CD4-positive, alpha-beta T cell treated with Interleukin-6 at 100 ng/mL for 8 hours (primary cell): Measurements from ENCODE around the gene VAMP5.
"Not testable (repeated sequence)": the region's sequence is repeated elsewhere in the genome, so short reads cannot be mapped to it uniquely, and the experiment has no call there.

Experiments used
- DNase-seq: peaks from one replicate; pipeline ENCODE4 v3.0.0-alpha.2; 2020; ENCODE audit warnings: mixed read lengths, low spot score

VAMP5 gene

DNA sequence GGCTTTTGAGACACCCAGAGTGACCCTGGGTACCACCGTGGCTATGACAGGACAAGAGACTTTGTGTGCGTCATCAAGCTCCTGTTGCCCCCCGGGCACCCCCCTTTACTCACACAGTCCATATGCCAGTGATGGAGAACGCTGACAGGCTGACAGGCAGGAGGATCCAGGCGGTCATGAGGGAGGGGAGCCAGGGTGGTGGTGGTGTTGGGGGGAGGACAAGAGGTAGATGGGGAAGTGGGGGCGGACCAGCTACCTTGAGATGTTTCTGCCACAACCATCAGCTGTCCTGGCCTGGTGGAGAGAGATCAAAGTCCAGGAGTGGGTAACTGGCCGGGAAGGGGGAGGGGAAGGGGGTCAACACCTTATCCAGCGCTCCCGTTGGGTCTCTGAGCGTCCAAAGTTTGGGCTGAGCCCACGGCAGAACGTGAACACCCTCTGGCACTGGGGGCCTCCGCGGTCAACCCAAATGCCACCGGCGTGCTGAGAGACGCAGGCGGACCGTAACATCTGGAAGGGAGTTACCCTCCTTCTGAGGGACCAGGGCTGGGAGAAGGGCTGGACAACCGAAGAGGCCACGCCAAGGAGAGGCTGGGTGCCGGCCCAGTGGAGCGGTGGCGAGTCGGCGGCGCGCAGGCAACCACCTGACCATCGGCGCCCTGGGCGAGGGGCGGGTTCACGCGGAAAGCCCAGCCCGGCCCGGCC is 17.7 kb downstream of the VAMP5 start:
- DNase-seq: no peak

DNA sequence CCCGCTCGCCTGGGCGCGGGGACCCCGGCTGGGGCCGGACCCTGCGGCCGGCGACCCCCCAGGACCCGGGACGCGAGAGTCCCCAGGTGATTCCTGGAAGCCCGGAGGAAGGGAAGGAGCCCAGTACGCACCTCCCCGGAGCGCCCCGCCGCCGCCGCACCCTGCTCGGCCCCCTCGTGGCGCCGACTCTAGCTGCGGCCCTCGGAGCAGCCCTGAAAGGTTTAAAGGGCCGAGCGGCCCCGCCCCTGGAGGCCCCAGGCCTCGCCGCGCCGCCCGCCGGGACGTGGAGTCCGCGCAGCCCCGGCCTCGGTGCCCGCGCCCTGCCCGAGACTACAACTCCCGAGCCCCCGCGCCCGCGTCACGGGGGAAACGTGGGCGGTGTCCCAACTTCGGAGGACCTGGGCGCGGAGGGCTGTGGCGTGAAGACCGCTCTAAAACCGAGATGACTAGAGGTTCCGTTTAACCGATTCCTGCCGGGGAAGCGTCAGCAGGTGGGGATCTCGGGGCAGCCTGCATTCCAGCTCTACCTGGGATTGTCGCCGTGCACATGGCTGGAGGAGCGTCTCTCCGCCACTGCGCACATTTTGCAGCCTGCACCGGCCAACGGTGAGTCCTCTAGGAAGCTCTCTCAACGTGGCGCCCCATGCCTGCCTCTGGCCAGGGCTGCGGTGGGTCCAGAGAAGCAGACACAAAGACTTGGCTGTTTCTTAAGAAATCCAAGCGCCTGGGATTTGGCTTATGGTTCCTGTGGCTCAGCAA is 18.4 kb downstream of the VAMP5 start, which contains the start of gene TMEM150A:
Gene TMEM150A (minus strand): TSS at position 223 of the 759 bp plus-strand sequence. CDS start 750 bp downstream, outside the sequence.
- peak; percentile 87 for DNase-seq

DNA sequence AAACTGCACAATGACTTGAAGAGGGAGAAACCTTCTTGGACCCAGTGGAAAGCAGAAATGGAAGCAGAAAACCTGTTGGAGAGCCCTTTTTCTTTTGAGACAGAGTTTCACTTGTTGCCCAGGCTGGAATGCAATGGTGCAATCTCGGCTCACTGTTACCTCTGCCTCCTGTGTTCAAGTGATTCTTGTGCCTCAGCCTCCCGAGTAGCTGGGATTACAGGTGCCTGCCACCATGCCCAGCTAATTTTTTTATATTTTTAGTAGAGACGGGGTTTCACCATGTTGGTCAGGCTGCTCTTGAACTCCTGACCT is 19.9 kb downstream of the VAMP5 start:
- DNase-seq: not testable (repeated sequence)

DNA sequence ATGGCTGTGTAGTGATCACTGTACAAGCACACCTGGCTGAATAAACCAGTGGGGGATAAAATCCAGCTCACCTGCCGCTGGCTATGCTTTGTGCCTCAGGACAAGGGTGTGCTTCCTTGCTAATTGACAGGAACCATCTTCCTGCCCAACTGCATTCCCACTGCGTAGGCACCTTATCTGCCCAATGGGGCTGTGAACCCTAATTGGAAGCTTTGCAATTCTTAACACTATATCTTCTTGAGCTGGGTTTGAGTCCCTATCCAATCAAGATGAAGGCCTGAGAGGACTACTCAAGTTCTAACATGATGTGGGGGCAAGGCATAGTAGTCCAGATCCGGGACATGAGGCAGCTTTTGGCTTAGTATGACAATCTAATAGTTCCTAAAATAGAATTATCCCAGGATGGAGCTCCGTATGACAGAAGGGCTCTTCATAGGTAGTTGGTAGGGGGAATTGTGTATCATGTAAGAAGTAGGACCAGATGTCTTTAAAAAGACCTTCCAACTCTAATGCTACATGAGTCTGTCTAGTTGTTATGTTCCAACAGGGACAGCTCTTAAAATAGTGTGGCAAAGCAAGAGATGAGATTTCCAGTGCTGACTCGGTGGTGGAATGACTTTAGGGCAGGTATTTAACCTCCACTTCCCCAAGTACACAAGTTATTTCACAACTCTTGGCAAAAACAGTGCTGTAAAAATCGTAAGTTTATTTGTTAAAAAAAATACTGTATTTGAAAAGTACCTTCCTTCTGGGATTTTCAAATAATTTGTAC is 20.5 kb downstream of the VAMP5 start:
- no peak for DNase-seq

DNA sequence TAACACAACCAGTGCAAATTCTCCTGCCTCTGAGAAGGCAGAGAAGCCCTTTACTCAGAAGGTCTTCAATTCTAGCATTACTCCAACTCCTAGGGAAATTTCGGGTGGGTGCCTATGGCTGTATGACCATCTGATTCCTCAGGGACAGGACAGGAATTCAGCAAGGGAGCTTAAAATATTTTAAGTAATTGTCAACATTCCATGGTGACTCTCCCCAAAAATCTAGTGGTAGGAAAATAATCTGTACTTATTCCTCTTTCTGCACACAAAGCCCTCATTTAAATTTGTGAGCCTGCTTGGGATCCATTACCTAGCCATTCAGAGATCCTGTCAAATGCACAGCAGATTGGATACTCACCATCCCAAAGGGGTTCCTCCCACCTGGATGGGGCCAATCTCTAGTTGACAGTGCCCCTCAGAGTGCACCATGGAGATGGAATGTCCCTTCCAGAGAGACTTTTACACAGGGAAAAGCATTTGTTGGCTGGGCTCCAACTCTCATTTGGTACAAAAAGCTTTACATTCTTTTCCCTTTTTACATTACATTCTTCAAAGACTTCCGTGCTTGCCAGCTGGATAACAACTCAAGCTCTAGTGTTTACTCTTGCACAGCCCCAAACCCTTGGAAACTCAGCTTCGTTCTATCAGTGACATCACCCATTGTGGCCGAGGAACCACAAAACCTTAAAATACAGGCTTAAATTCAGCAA is 21.3 kb downstream of the VAMP5 start:
- DNase-seq: no peak

DNA sequence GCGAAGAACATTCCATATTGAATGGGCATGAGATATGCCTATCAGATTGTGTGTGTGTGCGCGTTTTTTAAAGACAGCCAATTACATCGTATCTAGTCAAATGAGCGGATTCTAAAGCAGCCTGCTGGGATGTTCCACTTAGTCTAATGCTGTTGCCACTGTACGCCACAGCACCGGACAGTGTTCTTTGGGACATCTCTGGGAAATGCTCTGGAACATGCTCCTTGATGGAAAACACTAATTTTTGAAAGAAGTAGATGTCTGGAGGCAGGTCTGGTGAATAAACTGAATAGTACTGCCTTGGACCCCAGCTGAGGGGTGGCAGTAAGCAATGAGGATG is 21.9 kb downstream of the VAMP5 start:
- no peak for DNase-seq

DNA sequence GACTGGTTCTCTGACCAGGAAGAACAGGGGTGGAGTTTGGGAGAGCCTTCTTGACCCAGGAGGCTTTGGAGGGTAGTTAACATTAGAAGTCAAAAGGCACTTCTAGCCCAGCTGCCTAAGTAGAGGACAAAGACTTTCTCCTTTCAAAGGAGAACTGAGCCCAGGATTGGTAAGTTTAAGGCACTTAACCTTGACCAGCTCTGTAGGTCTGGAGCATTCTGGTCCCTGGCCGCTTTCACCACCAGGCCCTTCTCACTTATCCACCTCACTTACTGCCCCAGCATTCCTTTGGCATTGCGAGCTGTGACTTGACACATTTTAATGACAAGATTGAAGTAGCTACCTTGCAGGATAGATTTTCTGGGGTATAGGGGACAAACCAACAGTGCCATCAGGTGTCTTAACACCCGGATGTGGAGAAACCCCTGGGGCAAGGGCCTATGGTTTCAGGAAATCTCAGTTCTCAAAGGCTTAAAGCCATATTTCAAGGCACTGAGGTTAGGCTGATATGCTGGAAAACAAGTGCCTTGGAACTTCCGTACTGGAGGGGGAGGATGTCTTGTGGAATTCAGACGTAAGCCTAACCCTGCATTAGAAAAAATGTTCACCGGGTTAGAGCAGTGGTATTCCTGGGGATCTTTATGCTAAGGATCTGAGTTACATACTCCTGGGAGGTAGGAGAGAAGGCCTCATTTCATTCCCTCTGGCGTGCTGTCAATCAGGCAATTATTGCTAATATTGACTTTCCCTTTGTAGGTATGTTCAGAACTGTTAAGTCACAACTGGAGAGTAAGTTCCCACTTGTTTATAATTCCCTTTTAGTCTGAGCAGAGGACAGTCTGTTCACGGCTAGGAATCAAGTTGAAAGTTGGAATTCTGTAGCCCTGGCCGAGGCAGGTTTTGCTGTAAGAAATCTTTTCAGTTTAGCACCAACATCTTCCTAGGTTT is 23.3 kb downstream of the VAMP5 start:
- DNase-seq: no peak

DNA sequence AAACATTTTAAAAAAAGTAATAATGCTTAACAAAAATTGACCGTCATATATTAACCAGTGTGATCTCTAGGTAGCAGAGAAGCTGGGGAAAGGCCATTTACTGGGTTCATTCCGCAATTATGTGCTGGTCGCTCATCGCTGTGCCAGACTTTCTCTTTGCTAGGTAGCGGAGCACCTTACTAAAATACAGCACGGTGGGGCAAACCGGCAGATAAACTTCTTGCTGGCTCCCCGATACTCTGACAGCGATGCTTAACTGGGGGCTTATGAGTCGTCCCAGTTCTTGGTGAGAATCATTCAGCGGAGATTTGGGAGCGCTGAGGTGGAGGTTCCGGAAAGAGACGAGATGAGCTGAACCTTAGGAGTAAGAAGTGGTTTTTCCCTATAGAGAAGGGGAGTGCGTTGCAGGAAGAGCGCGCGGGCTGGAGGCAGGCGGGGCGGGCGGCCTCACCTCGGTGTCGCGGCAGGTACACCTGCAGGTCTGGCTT is 27.0 kb downstream of the VAMP5 start:
- no peak for DNase-seq

DNA sequence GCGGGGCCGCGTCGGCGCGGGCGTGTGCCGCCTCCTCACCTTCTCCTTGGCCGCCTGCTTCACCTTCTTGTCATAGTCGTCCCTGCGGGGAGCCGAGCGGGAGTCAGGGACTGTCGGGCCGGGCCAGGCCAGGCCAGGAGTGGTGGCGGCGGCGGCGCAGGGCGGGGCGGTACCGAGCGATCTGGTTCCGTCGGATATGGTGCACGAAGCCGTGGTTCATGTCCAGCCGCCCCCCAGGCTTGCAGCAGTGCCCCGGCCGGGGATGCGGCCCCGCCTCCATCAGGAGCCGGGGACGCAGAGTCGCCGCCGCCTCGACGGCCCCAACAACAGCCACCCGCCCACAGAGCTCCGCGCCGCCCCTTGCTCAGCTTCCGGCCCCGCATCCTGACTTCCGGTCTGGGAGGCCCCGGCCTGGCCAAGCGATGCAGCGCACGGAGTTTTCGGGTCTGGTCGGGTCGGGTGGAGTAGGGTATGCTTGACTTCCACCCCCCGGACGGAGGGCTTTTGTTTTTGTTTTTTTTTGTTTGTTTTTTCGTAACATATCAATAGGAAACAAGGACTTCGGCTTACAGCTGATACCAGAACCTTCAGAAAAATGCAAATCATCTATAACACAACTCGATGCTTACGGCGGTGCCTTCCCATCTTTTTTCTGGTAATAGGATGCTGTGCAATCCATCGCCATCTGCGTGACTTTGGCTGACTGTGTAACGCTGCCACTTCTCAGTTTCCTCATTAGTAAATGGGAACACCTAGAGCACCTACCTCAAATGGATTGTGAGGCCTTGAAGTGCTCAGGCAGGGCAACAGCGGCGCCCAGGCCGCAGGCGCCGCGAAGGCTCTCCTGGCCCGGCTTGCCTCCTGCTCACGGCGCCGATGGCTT is 27.7 kb downstream of the VAMP5 start, which contains the start of gene C2orf68:
Gene C2orf68 (minus strand): TSS at position 362 of the 883 bp plus-strand sequence. CDS start 82 bp downstream, at position 280.
- peak; percentile 81 for DNase-seq

DNA sequence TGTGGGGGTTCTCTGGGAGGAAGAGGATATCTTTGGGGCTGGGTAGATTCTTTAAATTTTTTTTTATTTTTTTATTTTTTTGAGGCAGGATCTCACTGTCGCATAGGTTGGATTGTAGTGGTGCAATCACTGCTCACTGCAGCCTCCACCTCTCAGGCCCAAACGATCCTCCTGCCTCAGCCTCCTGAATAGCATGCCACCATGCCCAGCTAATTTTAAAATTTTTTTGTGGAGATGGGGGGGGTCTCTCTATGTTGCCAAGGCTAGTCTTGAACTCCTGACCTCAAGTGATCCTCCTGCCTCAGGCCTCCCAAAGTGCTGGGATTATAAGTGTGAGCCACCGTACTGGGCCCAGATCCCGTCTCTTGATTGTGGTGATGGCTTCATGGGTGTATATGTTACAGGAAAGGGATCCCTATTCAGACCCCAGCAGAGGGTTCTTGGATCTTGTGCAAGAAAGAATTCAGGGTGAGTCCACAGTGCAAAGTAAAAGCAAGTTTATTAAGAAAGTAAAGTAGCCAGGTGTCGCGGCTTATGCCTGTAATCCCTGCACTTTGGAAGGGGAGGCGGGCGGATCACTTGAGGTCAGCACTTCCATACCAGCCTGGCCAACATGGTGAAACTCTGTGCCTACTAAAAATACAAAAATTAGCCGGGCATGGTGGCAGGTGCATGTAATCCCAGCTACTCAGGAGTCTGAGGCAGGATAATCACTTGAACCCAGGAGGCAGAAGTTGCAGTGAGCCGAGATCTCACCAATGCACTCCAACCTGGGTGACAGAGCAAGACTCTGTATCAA is 29.7 kb downstream of the VAMP5 start:
- DNase-seq: no peak

DNA sequence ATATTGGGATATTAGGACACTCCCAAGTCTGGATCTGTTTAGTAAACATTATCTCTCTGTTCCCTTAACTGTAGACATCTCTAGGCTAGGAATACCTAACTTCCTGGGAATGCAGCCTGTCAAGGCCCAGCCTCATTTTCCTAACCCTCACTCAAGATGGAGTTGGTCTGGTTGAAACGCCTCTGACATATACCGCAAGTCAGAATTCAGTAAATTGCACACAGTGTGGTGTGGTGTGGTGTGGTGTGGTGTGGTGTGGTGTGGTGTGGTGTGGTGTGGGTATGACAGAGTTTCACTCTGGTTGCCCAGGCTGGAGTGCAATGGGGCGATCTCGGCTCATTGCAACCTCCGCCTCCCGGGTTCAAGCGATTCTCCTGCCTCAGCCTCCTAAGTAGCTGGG is 30.5 kb downstream of the VAMP5 start:
- not testable (repeated sequence) for DNase-seq

DNA sequence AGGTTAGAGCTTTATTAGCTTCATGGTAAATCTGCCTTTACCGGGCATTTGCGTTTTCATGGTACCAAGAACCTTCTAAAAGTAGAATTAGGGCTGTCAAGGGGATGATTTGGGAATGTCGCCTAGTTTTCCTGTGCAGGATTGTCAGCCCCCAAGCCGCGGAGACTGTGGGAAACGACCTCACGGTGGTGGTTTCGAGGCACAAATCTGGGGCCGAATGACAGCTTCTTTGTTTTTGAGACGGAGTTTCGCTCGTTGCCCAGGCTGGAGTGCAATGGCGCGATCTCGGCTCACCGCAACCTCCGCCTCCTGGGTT is 31.1 kb downstream of the VAMP5 start:
- no peak for DNase-seq

DNA sequence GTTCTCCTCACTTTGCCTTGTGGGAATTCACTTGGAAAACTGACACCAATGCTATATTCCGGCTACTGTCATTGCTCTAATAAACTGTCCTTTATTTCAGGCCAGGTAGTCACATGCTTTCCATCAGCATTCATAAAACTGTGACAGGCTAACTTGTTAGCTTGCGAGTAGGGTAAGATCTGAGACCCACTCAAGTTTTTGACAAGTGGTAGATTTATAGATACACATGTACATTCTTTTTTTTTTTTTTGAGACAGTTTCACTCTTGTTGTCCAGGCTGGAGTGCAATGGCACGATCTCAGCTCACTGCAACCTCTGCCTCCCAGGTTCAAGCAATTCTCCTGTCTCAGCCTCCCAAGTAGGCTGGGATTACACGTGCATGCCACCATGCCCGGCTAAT is 33.5 kb downstream of the VAMP5 start:
- not testable (repeated sequence) for DNase-seq

DNA sequence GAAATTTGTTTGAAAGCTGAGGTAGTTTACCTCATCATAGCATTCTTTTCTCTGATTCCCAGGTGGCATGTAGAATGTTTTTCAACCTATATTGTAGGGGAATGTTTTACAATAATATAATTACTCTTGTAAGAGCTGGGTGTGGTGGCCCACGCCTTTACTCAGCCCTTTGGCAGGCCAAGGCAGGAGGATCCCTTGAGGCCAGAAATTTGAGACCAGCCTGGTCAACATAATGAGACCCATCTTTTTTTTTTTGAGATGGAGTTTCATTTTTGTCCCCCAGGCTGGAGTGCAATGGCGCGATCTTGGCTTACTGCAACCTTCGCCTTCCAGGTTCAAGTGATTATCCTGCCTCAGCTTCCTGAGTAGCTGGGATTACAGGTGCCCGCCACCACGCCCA is 35.4 kb downstream of the VAMP5 start:
- no peak for DNase-seq

DNA sequence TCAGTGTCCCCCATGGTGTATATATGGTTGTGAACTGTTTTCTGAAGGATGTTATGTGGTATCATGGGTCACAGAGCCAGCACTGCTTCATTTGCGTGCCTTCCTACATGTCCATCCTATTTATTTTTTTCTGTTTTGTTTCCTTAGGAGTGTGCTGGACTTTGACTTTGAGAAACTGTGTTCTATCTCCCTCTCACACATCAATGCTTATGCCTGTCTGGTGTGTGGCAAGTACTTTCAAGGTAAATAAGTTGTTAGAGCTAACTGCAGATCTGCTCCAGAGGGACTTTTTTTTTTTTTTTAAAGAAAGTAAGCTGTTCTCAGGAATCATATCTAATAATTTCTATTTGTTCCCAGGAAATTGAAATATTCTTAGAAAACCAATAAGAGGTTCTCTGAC is 37.1 kb downstream of the VAMP5 start:
- no peak for DNase-seq

DNA sequence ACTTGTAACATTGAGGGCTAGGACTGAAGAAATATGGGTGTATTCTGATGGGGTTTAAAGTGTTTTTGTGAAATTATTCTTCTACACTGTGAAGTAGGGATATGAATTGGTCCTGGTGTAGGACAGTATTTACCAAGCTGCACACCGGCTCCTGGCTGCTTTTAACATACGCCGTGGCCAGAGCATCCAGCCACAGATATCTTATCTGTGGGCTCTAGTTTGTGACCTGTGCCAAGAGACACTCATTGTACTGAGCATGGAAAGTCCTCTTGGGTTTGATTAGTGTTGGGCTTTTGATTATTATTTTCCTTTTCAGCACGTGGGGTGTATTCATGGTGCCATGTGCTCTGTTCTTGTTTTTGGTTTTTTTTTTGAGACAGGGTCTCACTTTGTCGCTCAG is 39.8 kb downstream of the VAMP5 start:
- DNase-seq: no peak

DNA sequence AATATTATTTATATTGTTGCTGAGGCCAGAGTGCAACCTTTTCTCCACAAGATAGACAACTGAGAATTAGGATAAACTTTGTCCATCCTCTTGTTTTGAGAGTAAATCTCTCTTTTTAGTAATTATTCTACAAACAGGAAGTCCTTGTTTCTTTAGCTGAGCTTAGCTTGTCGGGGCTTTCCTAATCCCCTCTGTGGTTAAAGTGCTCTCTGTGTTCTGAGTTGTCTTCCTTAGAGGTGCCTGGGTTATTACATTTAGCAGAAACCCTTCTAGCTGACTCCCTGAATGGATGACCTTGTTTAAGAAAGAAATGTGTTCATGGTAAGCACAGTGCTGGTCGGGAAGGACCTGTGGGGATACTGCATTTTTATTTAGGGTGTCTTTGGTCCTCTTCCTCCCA is 44.4 kb downstream of the VAMP5 start:
- no peak for DNase-seq

DNA sequence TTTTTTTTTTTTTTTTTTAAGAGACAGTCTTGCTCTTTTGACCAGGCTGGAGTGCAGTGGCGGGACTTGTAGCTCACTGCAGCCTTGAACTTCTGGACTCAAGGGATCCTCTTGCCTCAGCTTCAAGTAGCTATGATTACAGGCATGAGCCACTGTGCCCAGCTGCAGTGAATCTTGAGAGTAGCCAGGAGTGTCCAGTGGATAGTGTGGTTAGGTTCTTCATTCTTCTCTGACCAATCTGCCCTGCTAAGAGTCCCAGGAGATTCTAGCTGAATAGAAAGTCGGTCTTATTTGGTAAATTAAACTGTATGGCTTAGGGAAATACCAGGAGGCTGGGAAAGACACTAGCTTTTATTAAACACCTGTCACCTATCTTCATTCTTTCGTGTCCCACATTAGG is 47.1 kb downstream of the VAMP5 start:
- no peak for DNase-seq

DNA sequence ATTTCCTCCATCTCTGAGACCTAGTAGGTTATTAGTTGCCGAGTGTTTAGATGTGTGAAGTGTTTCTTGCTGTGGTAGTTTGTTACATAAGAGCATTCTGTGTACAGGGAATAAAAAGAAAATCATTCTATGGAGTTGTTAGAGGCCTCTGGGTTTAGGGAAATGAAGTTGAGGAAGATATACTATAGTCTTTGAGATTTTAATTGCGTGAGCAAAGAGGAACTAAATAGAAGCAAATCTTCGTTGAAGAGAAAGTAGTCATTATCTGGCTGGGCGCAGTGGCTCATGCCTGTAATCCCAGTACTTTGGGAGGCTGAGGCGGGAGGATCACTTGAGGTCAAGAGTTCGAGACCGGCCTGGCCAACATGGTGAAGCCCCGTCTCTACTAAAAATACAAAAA is 50.8 kb downstream of the VAMP5 start:
- DNase-seq: no peak
